Measurements from ENCODE around the gene CDK12.

CDK12 gene

GRCh38 chr17:39551879-39552278 is 90.6 kb downstream of the CDK12 start:
- no peak for DNase-seq

DNA sequence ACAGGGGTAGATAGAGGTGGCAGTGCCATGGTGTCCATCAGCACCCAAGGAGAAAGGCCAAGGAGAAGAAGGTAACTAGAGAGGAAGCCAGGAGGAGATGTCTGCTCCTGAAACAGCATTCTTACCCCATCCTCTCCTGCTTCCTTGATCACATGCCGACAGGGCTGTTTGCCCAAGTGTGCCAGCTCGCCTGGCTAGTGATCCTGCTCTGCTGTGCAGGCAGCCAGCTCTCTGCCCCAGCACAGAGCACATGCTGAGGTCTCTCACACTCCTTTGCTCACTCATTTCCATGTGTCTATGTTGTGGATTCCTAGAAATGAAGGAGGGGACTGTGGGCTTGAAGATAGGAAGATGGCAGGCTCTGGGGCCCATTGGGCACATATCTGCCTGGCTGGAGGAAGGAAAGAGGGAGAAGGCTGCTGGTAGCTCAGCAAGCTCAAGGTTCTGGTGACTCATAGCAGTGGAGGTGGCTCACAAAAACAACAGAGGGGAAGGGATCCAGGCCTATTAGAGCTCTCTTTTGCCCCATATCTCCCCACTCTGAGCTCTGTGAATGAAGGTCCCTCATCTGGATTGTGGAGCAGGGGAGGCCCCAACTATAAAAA is 92.2 kb downstream of the CDK12 start:
- no peak for DNase-seq

DNA sequence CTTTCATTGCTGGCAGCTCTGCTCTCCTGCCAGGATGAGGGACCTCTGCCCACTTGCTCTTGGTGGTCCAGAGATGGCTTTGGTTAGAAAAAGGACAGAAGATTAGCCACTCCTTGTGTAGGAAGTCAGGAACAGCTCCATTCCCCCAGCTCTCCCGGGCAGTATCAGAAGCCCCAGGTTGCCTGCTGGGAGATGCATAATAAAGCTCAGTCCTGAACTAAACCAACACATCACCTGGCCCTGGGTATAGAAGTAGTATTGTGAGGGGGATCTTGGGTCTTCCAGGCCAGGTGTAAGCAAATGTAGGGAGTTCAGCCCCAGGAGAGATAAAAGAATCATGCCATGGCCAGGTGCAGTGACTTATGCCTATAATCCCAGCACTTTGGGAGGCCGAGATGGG is 94.1 kb downstream of the CDK12 start:
- no peak for DNase-seq

DNA sequence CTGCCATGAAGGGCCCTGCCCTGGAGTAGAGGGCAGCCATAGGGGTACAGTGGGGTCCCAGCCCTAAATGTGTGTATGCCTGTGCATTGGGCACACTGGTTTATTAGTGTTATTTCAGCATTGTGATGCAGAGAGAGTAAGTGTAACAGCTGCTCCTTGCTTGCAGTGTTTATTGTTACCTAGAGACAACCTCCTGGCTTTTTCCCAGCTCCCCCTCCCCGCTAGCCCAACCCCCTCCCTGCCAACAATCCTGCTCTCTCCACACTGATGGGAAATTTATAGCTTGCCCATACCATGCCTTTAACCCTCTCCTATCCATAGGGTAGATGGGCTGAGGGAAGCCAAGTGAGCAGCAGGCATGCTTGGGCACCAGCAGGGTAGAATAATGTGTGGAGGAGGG is 95.1 kb downstream of the CDK12 start:
- no peak for DNase-seq

GRCh38 chr17:39562395-39562794 is 101.1 kb downstream of the CDK12 start:
- DNase-seq, result no peak

DNA sequence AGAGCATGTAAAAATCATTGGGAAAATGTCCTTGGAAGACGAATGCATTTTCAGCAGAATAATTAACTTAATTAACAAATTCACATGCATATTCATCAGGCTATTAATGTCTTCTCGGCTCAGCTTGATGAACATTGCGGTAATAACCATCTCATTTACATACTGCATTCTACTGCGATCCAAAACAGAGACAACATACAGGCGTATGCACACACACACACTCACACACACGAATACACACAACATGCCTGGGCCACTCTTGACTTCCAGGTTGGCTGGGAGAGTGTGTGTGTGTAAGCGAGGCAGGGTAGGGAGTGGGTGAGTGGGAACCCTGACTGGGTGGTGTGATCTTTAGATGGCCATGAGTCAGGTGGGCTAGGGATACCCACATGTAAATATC is 101.7 kb downstream of the CDK12 start:
- DNase-seq, result no peak

DNA sequence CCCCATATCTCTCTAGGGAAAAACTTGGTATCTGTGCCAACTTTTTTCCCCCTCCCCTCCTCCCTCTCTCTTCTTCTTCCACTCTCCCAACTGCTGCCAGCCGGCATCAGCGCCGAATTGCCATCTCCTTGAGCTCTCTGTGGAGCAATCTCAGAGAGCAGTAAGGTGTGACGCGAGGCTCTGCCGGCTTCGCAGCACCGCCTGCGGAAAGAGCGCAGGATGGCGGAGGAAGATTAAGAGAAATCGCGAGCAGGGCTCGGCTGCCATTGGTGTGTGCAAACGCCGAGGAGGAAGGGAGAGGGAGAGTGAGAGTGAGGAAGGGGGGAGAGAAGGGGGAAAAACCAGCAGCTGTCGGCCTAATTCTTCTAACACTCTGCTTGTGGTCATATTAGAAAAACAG is 102.2 kb downstream of the CDK12 start:
- no peak for DNase-seq

DNA sequence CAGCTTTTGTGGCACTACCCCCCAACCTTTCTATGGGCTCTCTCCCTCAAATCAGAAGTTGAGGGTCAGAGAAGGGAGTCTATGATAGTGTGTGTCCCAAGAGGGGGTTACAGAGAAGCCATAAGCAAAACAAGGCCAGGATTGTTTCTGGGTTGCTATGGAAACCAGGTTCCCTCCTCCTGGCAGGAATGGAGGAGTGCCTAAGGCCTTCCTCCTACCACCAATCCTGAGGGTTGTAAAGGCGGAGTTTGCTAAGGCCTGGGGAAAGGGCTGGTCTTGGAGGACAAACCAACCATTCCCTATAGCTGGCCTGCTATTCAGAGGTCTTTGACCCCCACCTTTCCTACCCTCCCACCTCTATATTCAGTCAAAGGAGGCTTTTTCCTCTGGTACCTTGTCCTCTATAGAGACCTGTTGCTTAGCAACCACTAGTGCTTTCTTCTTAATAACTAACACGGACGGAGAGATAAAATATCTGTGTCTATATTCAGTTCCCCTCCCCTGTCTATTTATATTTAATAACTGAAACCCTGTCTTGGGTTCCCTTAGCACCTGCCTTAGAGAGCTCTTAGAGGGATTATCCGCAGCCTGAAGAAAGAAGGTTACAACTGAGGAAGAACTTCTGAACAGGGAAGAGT is 103.0 kb downstream of the CDK12 start:
- DNase-seq, result no peak

- DNase-seq, result no peak
Measured at GRCh38 chr17:39566094-39566850, 105.0 kb downstream of the CDK12 start.

GRCh38 chr17:39568702-39569101 is 107.4 kb downstream of the CDK12 start:
- DNase-seq, result no peak

DNA sequence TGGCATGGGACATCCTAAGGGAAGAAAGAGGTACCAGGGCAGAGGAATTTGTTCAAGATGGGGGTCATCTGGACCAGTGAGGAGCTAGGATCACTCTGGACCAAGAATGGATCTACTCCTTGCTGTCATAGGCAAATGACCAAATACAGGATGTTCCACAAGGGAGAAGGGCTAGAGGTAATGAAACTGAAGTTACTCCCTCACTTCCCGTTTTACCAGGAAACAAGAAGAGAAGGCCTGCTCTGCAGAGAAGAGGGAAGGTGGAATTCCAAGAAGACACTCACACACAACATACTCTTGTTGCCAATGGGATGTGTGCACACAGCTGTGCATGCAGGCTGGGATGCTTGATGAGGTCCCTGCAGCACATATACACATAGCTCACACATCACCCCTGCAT is 107.8 kb downstream of the CDK12 start:
- DNase-seq, result no peak

DNA sequence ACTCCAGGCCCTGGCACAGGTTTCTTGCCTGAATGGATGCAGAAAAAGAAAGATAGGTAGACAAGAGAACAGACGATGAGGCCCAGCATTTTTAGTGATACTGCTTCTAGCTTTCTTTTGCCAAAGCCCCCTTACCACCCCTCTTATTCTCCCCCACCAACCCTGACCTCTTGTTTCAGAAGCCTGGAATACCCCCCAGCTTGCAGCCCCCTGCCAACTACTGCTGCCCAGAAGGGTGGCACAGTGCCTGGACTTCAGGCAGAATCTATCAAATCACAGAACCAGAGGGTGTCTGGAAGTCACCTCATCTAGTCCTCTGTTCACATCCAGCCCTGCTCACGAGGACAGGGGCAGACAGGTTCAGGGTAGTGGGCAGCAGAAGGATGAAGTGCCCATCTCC is 110.8 kb downstream of the CDK12 start:
- no peak for DNase-seq

DNA sequence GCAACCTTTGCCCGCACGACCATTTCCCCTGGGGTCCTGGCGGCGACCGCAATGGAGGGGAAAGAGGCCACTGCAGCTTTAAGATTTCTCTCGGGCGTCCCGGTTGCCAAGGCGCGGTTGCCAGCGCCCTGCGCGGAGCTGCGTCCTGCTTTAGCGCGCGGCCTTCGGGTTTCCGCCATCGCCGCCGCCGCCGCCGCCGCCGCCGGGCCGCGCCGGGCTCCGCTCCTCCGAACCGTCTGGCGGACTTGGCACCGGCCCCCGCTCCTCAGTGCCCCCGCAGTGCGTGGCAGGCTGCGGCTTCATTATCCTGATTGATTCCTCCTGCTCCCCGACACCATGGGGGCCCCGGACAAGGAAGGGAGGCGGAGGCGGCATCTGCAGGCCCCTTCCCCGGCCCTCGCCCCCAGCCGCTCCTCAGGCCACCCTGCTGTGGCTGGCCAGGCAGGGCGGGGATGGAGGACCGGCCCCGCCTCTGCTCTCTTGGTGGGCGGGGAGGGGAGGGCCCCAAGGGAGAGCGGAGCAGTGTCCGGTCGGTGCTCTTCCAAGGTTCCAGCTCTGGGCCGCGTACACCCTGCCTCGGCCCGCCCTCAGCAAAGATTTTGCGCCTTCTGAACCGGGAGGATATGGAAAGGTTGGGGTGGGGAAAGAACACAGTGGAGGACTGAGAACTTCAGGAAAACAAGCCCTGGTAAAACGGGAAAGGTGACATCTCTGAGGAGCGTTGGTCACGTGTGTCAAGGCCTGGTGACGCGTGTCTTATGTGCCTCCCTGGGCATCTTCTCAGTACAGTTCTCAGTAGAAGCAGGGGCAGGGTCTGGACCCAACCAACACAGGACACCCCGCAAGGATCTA is 112.4 kb downstream of the CDK12 start:
- DNase-seq, result peak; percentile 43

DNA sequence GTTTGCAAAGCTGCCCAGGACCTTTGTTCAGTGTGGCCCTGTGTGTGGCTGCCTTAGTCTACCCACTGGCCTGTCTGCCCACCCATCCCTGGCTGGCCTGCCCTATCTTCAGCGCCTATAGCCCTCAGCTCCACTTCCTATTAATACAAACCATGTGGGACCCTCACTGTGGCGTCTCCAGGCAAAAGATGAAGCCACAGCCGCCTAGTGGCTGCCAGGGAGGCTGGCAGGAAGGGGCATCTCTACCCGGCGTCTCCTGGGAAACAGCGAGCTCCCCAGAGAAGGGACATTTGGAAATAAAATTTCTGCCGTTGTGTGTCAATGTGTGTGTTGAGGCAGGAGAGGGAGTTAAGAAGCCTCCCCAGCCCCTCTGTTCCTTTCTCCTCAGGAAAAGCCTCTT is 114.9 kb downstream of the CDK12 start:
- peak; percentile 34 for DNase-seq

- no peak for DNase-seq
Measured at GRCh38 chr17:39578272-39578671, 117.0 kb downstream of the CDK12 start.

- DNase-seq, result peak; percentile 65
Measured at GRCh38 chr17:39579318-39580081, 118.2 kb downstream of the CDK12 start.

DNA sequence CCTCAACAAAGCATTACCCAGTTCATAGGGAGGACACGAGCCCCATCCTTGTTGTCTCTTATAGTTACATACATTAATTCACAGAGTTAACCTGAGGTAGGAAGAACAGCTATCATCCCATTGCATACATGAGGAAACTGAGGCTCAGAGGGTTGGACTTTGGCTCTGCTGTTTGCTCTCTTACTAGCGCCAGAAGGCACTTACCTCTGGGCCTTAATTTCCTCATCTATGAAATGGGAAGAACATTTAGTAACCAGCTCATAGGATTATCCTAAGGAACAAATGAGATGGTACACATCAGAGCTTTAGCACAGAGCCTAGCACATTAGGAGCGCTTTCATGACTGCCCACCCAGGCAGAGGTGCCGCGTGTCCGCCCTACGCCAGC is 118.8 kb downstream of the CDK12 start:
- DNase-seq, result no peak

DNA sequence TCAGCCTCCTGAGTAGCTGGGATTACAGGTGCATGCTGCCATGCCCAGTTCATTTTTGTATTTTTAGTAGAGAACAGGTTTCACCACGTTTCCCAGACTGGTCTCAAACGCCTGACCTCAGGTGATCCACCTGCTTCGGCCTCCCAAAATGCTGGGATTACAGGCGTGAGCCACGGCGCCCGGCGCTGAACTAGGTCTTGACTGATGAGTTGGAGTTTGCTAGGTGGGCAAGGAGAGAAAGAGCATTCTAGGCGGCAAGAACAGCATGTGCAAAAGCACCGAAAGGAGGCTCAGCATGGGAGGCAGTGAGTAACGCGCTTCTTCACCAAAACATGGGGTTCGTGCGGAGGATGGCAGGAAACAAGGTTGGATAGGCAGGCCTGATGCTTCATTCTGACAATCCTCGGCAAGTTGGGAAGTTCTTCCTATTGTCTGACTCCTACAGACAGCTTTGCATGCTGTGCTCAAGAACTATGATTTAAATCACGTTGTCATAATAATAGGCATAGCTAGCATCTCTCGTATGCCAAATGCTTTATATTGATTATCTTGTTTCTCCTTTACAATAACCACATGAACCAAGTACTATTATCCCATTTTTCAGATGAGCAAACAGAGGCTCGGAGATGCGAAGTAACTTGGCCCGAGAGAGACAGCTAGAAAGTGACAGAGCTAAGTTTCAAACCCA is 119.9 kb downstream of the CDK12 start:
- DNase-seq, result no peak

GRCh38 chr17:39581759-39582085 is 120.4 kb downstream of the CDK12 start:
- no peak for DNase-seq

DNA sequence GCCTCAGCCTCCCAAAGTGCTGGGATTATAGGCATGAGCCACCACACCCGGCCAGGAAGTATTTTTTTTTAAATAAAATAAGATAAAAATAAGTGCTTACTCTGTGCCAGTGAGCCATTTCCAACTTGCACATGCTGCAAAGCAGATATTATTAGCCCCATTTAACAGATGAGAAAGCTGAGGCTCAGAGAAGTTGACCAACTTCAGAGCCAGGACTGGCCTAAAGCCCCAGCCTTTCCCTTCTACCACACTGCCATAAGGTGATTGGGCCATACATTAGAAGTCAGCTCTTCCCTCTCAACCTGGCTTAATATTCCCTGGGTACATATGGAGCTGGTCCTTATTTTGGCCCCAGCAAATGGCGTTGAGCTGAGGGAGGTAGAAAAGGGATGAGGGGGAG is 121.4 kb downstream of the CDK12 start:
- no peak for DNase-seq

Measured in NCI-H1092 (cell line).